ENCODE data around the gene MACF1. TPM values are rescaled to one million over a fixed set of nuclear protein-coding genes. Genes with fewer than 3 reads are reported as not detected.

Gene MACF1
- total RNA-seq, 1 experiment from 2014 or later = 190 TPM

DNA sequence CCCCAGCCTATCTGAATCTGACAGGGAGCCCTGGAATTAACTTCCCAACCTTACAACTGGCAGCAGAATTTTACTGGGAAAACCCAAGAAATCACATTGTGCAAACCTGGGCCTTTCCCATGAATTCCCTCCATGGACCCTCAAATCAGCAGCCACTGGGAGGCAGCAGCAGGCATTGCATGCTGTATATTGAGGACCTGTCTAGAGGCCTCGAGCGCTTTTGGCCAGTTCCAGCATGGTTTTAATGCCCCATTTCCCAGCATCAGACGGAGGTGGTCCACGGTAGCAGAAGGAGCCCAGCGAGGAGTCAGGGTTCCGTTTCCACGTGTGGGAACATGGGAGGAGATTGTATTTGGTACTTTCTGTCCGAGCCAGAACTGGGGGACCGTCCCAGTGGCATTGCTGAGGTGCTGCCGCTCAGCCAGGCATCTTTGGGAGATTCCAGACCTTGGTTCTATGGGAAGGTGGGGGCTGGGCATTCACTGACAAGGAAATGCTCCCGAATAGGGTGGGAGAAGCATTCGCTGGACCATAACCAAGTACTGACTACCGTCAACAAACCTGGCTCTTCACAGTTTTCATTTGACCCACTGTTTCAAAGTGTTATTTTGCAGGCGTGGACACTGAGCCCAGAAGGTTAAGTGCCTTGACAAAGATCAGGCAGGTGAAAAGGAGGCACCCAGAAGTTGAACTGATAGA, 302.9 kb downstream of the MACF1 start:
- H4K5ac ChIP-seq (ENCODE audit: insufficient read length, low read depth, low read length) = no peak overlapping the region
- H2BK12ac ChIP-seq (ENCODE audit: insufficient read length, low read depth, low read length) = no peak overlapping the region
- Mint-ChIP-seq H3K27ac (no peak overlapping the region), H3K4me1 (peaks cover 10 to 11% of the 10 kb centered on the region in 2 experiments), H3K27me3 (ENCODE audit: low read depth) (peaks cover 18% of the 10 kb centered on the region), H3K4me3 (no peak overlapping the region), H3K36me3 (ENCODE audit: insufficient read depth in 1 of 3, low read depth in 3 of 3) (no peaks in the 10 kb centered on the region), H3K9me3 (peaks cover 0 to under 1% of the 10 kb centered on the region in 2 experiments; a peak in 1 of 5 replicates)
- TF ChIP-seq, protein P1, sequence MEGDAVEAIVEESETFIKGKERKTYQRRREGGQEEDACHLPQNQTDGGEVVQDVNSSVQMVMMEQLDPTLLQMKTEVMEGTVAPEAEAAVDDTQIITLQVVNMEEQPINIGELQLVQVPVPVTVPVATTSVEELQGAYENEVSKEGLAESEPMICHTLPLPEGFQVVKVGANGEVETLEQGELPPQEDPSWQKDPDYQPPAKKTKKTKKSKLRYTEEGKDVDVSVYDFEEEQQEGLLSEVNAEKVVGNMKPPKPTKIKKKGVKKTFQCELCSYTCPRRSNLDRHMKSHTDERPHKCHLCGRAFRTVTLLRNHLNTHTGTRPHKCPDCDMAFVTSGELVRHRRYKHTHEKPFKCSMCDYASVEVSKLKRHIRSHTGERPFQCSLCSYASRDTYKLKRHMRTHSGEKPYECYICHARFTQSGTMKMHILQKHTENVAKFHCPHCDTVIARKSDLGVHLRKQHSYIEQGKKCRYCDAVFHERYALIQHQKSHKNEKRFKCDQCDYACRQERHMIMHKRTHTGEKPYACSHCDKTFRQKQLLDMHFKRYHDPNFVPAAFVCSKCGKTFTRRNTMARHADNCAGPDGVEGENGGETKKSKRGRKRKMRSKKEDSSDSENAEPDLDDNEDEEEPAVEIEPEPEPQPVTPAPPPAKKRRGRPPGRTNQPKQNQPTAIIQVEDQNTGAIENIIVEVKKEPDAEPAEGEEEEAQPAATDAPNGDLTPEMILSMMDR (conservative IDR thresholded peaks at IDR 0.05) = peak; percentile 60; the same call in 2 of the 3 replicates
- H3K79me2 ChIP-seq (ENCODE audit: insufficient read depth, low read length) = no peaks in the 10 kb centered on the region
- no peak overlapping the region for H3K4ac ChIP-seq (ENCODE audit: low read depth, low read length)
- H3K18ac ChIP-seq (ENCODE audit: insufficient read length, low read depth, low read length) = no peak overlapping the region
- H3K27me3 ChIP-seq (ENCODE audit: insufficient read depth, low read length) = no peaks in the 10 kb centered on the region
- no peak overlapping the region for H3K56ac ChIP-seq (ENCODE audit: insufficient read length, low read depth, low read length)
- no peak overlapping the region for H3K23ac ChIP-seq (ENCODE audit: insufficient read length, low read depth, low read length)
- no peaks in the 10 kb centered on the region for H4K20me1 ChIP-seq (ENCODE audit: control insufficient read depth, insufficient read depth, insufficient read length)
- H3K9ac ChIP-seq (ENCODE audit: extremely low read depth, insufficient read length, low read length) = no peak overlapping the region
- no peak overlapping the region for H2AK5ac ChIP-seq (ENCODE audit: insufficient read length, low read length)
- no peak overlapping the region for H2BK15ac ChIP-seq (ENCODE audit: low read depth, low read length)
- no peak overlapping the region for H4K91ac ChIP-seq (ENCODE audit: insufficient read length, low read depth, low read length)
- no peak overlapping the region for H3K4me2 ChIP-seq (ENCODE audit: insufficient read depth, insufficient read length, low read length)
- no peaks in the 10 kb centered on the region for H3K4me1 ChIP-seq (ENCODE audit: insufficient read depth, low read length)
- no peak overlapping the region for H2BK120ac ChIP-seq (ENCODE audit: low read depth, low read length, poor library complexity, severe bottlenecking)
- H3K23me2 ChIP-seq (ENCODE audit: insufficient read length, low read depth, low read length, poor library complexity, severe bottlenecking) = no peaks in the 10 kb centered on the region
- WGBS (ENCODE audit: extremely low coverage, insufficient read length, low lambda C conversion rate) = no CpG with 5 or more reads among the region's 14 CpGs
- no peak overlapping the region for H4K8ac ChIP-seq (replicated peaks; ENCODE audit: insufficient read length, low read depth, low read length)
- no peaks in the 10 kb centered on the region for H3K9me3 ChIP-seq (ENCODE audit: control insufficient read depth, low read depth, low read length)
- no peak overlapping the region for H2BK20ac ChIP-seq (ENCODE audit: low read depth, low read length, poor library complexity, severe bottlenecking)
- no peak overlapping the region for H3K27ac ChIP-seq (ENCODE audit: insufficient read length, low read depth, low read length)
- H3K79me1 ChIP-seq (ENCODE audit: insufficient read depth, low read depth, low read length, poor library complexity, severe bottlenecking) = no peaks in the 10 kb centered on the region
- no peak overlapping the region for H3K14ac ChIP-seq (ENCODE audit: insufficient read depth, low read length)
- no peak overlapping the region for H2BK5ac ChIP-seq (ENCODE audit: insufficient read length, low read length)
- H2AFZ ChIP-seq (ENCODE audit: low read length) = no peak overlapping the region
- H3T11ph ChIP-seq (ENCODE audit: low read length) = no peak overlapping the region
- peak; percentile 65 for DNase-seq
